GM12878 (cell line): ENCODE results near the gene CENPS. TPM values are rescaled to one million over a fixed set of nuclear protein-coding genes. Genes with fewer than 3 reads are reported as not detected.

Experiments
- ATAC-seq: fragments of 200-7000 bp; cut with Tn5 transposase; 3 replicates; pipeline ENCODE4 v1.9.1; 2020; ENCODE audit warnings: mild to moderate bottlenecking, moderate library complexity
- BruUV-seq: library from RNA; stranded (reverse); fragments of 400-500 nt; replicated peaks from 2 replicates; lab custom pipeline; 2021; lab: Mats Ljungman, UMichigan
- CTCF ChIA-PET: fragments of 300-600 bp; sonication (Branson Sonifier 250); formaldehyde crosslinking; extraction: SDS; loops from one replicate; lab custom pipeline; 2021; ENCODE audit warnings: inconsistent platforms; lab: Yijun Ruan, JAX
- POLR2A ChIA-PET: fragments of 350-600 bp; formaldehyde crosslinking; extraction: SDS; loops from one replicate; lab custom pipeline; 2021; ENCODE audit warnings: inconsistent platforms; lab: Charles Lee
- RAD21 ChIA-PET: fragments of 300-600 bp; sonication (Branson Sonifier 250); formaldehyde crosslinking; loops from one replicate; lab custom pipeline; 2023; ENCODE audit warnings: antibody characterized with exemption; ENCODE audit not compliant: unreplicated experiment; lab: Charles Lee
- SMC1A ChIA-PET: fragments of 300-600 bp; sonication (Branson Sonifier 250); formaldehyde crosslinking; loops from one replicate; lab custom pipeline; 2023; ENCODE audit not compliant: unreplicated experiment, uncharacterized antibody; lab: Charles Lee
- DNase-seq: peaks from one replicate; pipeline ENCODE4 v3.0.0-alpha.2; 2011; ENCODE audit warnings: low read depth, low spot score
- FAIRE-seq: peaks from 3 replicates; lab custom pipeline; 2011; peaks lifted over from hg19 to GRCh38; lab: Jason Lieb, UNC
- H2AFZ ChIP-seq: 2 replicates; pipeline ENCODE4 v1.6.0; 2011; ENCODE audit warnings: low read depth, low read length, control low read depth; ENCODE audit not compliant: control insufficient read depth
- H3K27ac ChIP-seq: 2 replicates; pipeline ENCODE4 v1.5.1; 2011; ENCODE audit warnings: control low read depth; ENCODE audit not compliant: control insufficient read depth, insufficient read depth
- H3K27me3 ChIP-seq, 2 experiments: replicated peaks in 1 of 2; 2 replicates each; pipeline versions ENCODE4 v1.6.0 to v1.6.1; 2011; ENCODE audit warnings: low read length in 1 of 2; ENCODE audit not compliant: control insufficient read depth in 2 of 2, insufficient read depth in 2 of 2
- H3K36me3 ChIP-seq, 2 experiments: 2 replicates each; pipeline ENCODE4 v1.5.1; 2011; ENCODE audit warnings: low read length in 1 of 2; ENCODE audit not compliant: control insufficient read depth in 2 of 2, insufficient read depth in 2 of 2
- H3K4me1 ChIP-seq: 2 replicates; pipeline ENCODE4 v1.6.1; 2011; ENCODE audit warnings: mild to moderate bottlenecking, low read length, moderate library complexity, mixed read lengths; ENCODE audit not compliant: control insufficient read depth, insufficient read depth
- H3K4me2 ChIP-seq: 2 replicates; pipeline ENCODE4 v1.6.0; 2011; ENCODE audit warnings: control low read depth; ENCODE audit not compliant: control insufficient read depth, insufficient read depth
- H3K4me3 ChIP-seq: fragments of 200-600 bp; sonication (generic); 2 replicates; pipeline ENCODE4 v1.5.1; 2016
- H3K79me2 ChIP-seq: 2 replicates; pipeline ENCODE4 v1.6.0; 2011; ENCODE audit warnings: low read length; ENCODE audit not compliant: control insufficient read depth, insufficient read depth
- H3K9ac ChIP-seq: 2 replicates; pipeline ENCODE4 v1.8.0; 2011; ENCODE audit warnings: low read length, control low read depth, mixed read lengths; ENCODE audit not compliant: control insufficient read depth, insufficient read depth
- H3K9me3 ChIP-seq: replicated peaks from 3 replicates; pipeline ENCODE4 v1.5.1; 2011; ENCODE audit warnings: mild to moderate bottlenecking, low read length; ENCODE audit not compliant: control insufficient read depth, insufficient read depth
- H4K20me1 ChIP-seq: 2 replicates; pipeline ENCODE4 v1.6.0; 2011; ENCODE audit not compliant: control insufficient read depth, insufficient read depth
- CBX3 ChIP-seq: fragments of 200-600 bp; sonication (generic); IDR thresholded peaks from 2 replicates; pipeline ENCODE4 v1.6.1; 2016; ENCODE audit warnings: low read depth, borderline replicate concordance
- CREB1 ChIP-seq: IDR thresholded peaks from 2 replicates; pipeline ENCODE4 v1.6.1; 2012; ENCODE audit warnings: low read depth, mild to moderate bottlenecking, inconsistent platforms
- EGR1 ChIP-seq, 2 experiments: IDR thresholded peaks; 1 replicate in 1 of 2; 2 replicates in 1 of 2; pipeline ENCODE4 v1.6.1; 2011 to 2012; ENCODE audit warnings: low read depth in 2 of 2, low read length in 2 of 2, borderline replicate concordance in 1 of 2, mild to moderate bottlenecking in 1 of 2, moderate library complexity in 1 of 2
- GABPA ChIP-seq: IDR thresholded peaks from 2 replicates; pipeline ENCODE4 v1.6.1; 2014; ENCODE audit warnings: antibody characterized with exemption, low read depth, mild to moderate bottlenecking, inconsistent platforms
- MYB ChIP-seq: fragments of 150-350 bp; IDR thresholded peaks from 2 replicates; pipeline ENCODE4 v1.6.1; 2014; ENCODE audit warnings: mild to moderate bottlenecking, low read depth, low read length, borderline replicate concordance
- NFYA ChIP-seq: IDR thresholded peaks from 2 replicates; pipeline ENCODE4 v1.6.1; 2011; ENCODE audit warnings: low read depth, mild to moderate bottlenecking, low read length, improper control_type of control experiment, borderline replicate concordance
- RUNX3 ChIP-seq: IDR thresholded peaks from 2 replicates; pipeline ENCODE4 v1.6.1; 2012; ENCODE audit warnings: low read length, inconsistent platforms
- SP1 ChIP-seq: IDR thresholded peaks from one replicate; pipeline ENCODE4 v1.6.1; 2011; ENCODE audit warnings: low read depth, low read length
- STAT3 ChIP-seq: IDR thresholded peaks from 2 replicates; pipeline ENCODE4 v1.6.1; 2011; ENCODE audit warnings: low read depth, low read length, improper control_type of control experiment
- ZSCAN29 ChIP-seq: fragments of 450-650 bp; IDR thresholded peaks from 2 replicates; pipeline ENCODE4 v1.6.1; 2017; ENCODE audit warnings: mild to moderate bottlenecking, moderate library complexity
- WGBS: methylation state at CpG from one replicate; pipeline ENCODE4 v1.1.6; 2016; ENCODE audit warnings: low lambda C conversion rate; ENCODE audit not compliant: insufficient replicate concordance, insufficient coverage; ENCODE audit errors: missing lambda C conversion rate; 5-methylcytosine and 5-hydroxymethylcytosine counted together
- in situ Hi-C: fragments of 300-500 bp; cut with MboI; formaldehyde crosslinking; loops from 9 replicates; pipeline ENCODE4 v1.14.3; 2018; ENCODE audit warnings: mixed read lengths
- intact Hi-C: fragments of 100-400 bp; cut with micrococcal nuclease; formaldehyde crosslinking; loops from one replicate; pipeline ENCODE4 v1.14.2; 2022; ENCODE audit not compliant: unreplicated experiment
- polyA plus RNA-seq, 11 experiments: library from polyadenylated mRNA; depleted of rRNA in 4 of 11; unstranded in 6 of 11; stranded (reverse) in 5 of 11; fragments of >200 nt; fragmentation: Nextera tagmentation in 4 of 11; fragmentation: Illumina TruSeq in 1 of 11; extraction: Ambion mirVana in 4 of 11; extraction: Trizol in 1 of 11; gene quantifications; 1 replicate in 1 of 11; 2 replicates in 10 of 11; pipeline versions ENCODE4 v1.2.1 to v1.2.3, GENCODE V29; 2011 to 2016; ENCODE audit warnings: inconsistent platforms in 2 of 11, missing spikeins in 2 of 11, low read depth in 1 of 11
- total RNA-seq, 4 experiments: library from RNA; depleted of rRNA in 3 of 4; stranded (reverse); fragments of >200 nt in 3 of 4; fragmentation: Illumina TruSeq in 1 of 4; extraction: Trizol in 1 of 4; gene quantifications; 2 replicates each; pipeline versions ENCODE4 v1.2.1 to v1.2.3, GENCODE V29; 2013 to 2021
- TF ChIP-seq, protein P1 (sequence below): fragments of 450-650 bp; IDR thresholded peaks from 2 replicates; pipeline ENCODE4 v1.6.1; 2016; ENCODE audit warnings: mild to moderate bottlenecking
- TF ChIP-seq, protein P2 (sequence below): fragments of 450-650 bp; IDR thresholded peaks from 2 replicates; pipeline ENCODE4 v1.6.1; 2018; ENCODE audit warnings: mild to moderate bottlenecking, low read depth, moderate library complexity; ENCODE audit not compliant: partially characterized antibody
- TF ChIP-seq, protein P3 (sequence below): fragments of 450-650 bp; formaldehyde crosslinking; IDR thresholded peaks from 2 replicates; pipeline ENCODE4 v1.4.0; 2022; ENCODE audit warnings: mild to moderate bottlenecking, moderate library complexity
- TF ChIP-seq, protein P4 (sequence below): IDR thresholded peaks from 2 replicates; pipeline ENCODE4 v1.6.1; 2011; ENCODE audit warnings: mild to moderate bottlenecking, low read depth, low read length, moderate library complexity; ENCODE audit not compliant: insufficient replicate concordance
- TF ChIP-seq, protein P5 (sequence below): IDR thresholded peaks from 2 replicates; pipeline ENCODE4 v1.6.1; 2012; ENCODE audit warnings: low read depth, low read length, improper control_type of control experiment

The CENPS gene
- total and polyA plus RNA-seq, 10 of the 15 experiments (the other 5 are each of a cell fraction or from before 2014, with no cell fraction given) = 9.4 to 51.7 (median 16.7) TPM

DNA sequence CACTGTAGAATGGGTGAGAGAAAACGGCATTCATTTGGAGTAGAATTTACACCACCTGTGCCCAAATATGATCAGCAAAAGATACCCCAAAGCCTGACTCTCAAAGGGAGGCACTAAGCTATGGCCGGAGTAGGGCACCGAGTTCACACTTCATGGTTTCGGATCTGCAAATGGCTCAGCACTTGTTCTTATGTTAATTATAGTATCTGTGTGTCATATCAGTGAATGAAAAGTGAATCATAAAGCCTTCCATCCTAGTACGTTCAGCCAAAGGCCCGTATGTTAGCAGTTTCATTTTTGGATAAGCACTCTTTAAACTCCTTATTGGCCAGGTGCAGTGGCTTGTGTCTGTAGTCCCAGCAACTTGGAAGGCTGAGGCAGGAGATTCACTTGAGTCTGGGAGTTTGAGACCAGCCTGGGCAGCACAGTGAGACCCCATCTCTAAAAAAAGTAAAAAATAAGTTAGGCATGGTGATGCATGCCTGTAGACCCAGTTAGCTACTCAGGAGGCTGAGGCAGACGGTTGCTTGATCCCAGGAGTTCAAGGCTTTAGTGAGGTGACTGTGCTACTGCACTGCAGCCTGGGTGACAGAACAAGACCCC lies 14.7 kb downstream of the CENPS start:
- Histone ChIP-seq H3K4me3 (no peak overlapping the region), H4K20me1 (no peaks in the 10 kb centered on the region), H3K27ac (no peak overlapping the region), H3K4me1 (no peaks in the 10 kb centered on the region), H3K79me2 (no peaks in the 10 kb centered on the region), H3K4me2 (no peak overlapping the region), H2AFZ (peak overlapping the region; percentile 23; the same call in 1 of the 2 replicates), H3K27me3 (no peaks in the 10 kb centered on the region), H3K36me3 (no peaks in the 10 kb centered on the region; a peak in 1 of 4 replicates), H3K9ac (no peak overlapping the region), H3K9me3 (no peaks in the 10 kb centered on the region)
- 21% methylated on average over 7 of the region's 7 CpGs for WGBS
- POLR2A ChIA-PET = no interaction called here
- DNase-seq = no peak
- intact Hi-C loops (no loop called here), in situ Hi-C loops (no loop called here)
- FAIRE-seq = peak; percentile 35
- RAD21 ChIA-PET = no interaction called here
- ATAC-seq = no peak
- SMC1A ChIA-PET = interaction anchor here (1.0 kb wide), 1 partner anchor 14 kb away, joined by 3 read pairs; no protein-coding TSS in a partner anchor
- no TSS peak for BruUV-seq
- CTCF ChIA-PET = interaction anchor here (2.1 to 3.0 kb wide), 2 partner anchors 10 to 50 kb away, joined by 6 to 16 read pairs; no protein-coding TSS in a partner anchor
- no peak for TF ChIP-seq STAT3
- TF ChIP-seq GABPA = no peak
- TF ChIP-seq, protein P1, sequence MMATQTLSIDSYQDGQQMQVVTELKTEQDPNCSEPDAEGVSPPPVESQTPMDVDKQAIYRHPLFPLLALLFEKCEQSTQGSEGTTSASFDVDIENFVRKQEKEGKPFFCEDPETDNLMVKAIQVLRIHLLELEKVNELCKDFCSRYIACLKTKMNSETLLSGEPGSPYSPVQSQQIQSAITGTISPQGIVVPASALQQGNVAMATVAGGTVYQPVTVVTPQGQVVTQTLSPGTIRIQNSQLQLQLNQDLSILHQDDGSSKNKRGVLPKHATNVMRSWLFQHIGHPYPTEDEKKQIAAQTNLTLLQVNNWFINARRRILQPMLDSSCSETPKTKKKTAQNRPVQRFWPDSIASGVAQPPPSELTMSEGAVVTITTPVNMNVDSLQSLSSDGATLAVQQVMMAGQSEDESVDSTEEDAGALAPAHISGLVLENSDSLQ = no peak
- no peak for TF ChIP-seq RUNX3
- TF ChIP-seq, protein P2, sequence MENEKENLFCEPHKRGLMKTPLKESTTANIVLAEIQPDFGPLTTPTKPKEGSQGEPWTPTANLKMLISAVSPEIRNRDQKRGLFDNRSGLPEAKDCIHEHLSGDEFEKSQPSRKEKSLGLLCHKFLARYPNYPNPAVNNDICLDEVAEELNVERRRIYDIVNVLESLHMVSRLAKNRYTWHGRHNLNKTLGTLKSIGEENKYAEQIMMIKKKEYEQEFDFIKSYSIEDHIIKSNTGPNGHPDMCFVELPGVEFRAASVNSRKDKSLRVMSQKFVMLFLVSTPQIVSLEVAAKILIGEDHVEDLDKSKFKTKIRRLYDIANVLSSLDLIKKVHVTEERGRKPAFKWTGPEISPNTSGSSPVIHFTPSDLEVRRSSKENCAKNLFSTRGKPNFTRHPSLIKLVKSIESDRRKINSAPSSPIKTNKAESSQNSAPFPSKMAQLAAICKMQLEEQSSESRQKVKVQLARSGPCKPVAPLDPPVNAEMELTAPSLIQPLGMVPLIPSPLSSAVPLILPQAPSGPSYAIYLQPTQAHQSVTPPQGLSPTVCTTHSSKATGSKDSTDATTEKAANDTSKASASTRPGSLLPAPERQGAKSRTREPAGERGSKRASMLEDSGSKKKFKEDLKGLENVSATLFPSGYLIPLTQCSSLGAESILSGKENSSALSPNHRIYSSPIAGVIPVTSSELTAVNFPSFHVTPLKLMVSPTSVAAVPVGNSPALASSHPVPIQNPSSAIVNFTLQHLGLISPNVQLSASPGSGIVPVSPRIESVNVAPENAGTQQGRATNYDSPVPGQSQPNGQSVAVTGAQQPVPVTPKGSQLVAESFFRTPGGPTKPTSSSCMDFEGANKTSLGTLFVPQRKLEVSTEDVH = no peak
- TF ChIP-seq, protein P3, sequence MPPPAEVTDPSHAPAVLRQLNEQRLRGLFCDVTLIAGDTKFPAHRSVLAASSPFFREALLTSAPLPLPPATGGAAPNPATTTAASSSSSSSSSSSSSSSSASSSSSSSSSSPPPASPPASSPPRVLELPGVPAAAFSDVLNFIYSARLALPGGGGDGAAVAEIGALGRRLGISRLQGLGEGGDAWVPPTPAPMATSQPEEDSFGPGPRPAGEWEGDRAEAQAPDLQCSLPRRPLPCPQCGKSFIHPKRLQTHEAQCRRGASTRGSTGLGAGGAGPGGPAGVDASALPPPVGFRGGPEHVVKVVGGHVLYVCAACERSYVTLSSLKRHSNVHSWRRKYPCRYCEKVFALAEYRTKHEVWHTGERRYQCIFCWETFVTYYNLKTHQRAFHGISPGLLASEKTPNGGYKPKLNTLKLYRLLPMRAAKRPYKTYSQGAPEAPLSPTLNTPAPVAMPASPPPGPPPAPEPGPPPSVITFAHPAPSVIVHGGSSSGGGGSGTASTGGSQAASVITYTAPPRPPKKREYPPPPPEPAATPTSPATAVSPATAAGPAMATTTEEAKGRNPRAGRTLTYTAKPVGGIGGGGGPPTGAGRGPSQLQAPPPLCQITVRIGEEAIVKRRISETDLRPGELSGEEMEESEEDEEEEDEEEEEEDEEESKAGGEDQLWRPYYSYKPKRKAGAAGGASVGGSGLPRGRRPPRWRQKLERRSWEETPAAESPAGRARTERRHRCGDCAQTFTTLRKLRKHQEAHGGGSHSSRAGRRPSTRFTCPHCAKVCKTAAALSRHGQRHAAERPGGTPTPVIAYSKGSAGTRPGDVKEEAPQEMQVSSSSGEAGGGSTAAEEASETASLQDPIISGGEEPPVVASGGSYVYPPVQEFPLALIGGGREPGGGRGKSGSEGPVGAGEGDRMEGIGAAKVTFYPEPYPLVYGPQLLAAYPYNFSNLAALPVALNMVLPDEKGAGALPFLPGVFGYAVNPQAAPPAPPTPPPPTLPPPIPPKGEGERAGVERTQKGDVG (CRISPR knock-in tag) = no peak
- no peak for TF ChIP-seq SP1
- no peak for TF ChIP-seq ZSCAN29
- TF ChIP-seq EGR1 (IDR thresholded peaks at IDR 0.05; ENCODE audit: borderline replicate concordance in 1 of 2, low read depth in 2 of 2, low read length in 2 of 2) = no peak
- TF ChIP-seq, protein P4, sequence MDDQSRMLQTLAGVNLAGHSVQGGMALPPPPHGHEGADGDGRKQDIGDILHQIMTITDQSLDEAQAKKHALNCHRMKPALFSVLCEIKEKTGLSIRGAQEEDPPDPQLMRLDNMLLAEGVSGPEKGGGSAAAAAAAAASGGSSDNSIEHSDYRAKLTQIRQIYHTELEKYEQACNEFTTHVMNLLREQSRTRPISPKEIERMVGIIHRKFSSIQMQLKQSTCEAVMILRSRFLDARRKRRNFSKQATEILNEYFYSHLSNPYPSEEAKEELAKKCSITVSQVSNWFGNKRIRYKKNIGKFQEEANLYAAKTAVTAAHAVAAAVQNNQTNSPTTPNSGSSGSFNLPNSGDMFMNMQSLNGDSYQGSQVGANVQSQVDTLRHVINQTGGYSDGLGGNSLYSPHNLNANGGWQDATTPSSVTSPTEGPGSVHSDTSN = no peak
- TF ChIP-seq NFYA = no peak
- no peak for TF ChIP-seq CREB1
- no peak for TF ChIP-seq MYB
- TF ChIP-seq CBX3 = no peak
- TF ChIP-seq, protein P5, sequence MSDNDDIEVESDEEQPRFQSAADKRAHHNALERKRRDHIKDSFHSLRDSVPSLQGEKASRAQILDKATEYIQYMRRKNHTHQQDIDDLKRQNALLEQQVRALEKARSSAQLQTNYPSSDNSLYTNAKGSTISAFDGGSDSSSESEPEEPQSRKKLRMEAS = no peak
